Stimulated activated CD8-positive, alpha-beta memory T cell treated with anti-CD3 and anti-CD28 coated beads, Interleukin-15, amount 100 ng/mL, for 24 hours (primary cell): ENCODE data around the gene OR2Z1.
"Not testable (repeated sequence)": the region's sequence is repeated elsewhere in the genome, so short reads cannot be mapped to it uniquely, and the experiment has no call there.

ENCODE experiments used
- DNase-seq: peaks from one replicate; pipeline ENCODE4 v3.0.0-alpha.2; 2020; ENCODE audit warnings: low read depth

The OR2Z1 gene

DNA sequence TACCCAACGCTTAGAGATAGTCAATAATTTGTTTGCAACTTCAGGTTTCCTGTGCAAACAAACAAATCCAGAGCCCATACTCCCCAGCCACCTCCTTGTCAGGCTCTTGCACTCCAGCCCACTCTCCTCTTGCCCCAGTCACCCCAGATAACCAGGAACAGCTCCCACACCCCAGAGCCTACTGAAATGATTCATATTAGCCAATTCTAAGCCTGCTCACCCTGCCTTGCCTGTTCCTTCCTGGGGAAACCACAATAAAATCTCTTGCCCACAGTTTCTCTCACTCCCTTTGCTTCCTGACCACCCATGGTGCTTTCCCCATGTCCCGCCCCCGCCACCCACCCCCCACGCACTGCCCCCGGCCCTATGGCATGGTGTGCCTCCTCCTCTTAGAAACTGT is 19.1 kb upstream of the OR2Z1 start:
- DNase-seq: no peak

DNA sequence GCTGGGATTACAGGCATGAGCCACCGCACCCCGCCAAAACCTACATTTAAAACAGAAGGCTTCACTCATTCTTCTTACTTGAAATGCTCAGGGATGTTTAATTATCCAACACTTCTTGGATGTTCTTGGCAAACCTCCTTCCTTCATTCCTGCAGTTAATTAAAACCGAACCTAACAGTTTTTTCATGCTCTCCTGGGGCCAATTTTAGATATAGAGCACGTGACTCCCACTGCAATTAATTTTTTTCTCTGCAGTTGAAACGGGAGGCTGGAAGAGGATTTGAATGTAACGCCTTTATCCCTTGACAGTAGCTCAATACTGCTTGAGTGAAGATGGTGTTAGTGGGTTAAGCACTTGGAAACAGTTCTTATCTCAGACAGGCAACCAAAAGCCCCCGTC is 18.2 kb upstream of the OR2Z1 start:
- no peak for DNase-seq

DNA sequence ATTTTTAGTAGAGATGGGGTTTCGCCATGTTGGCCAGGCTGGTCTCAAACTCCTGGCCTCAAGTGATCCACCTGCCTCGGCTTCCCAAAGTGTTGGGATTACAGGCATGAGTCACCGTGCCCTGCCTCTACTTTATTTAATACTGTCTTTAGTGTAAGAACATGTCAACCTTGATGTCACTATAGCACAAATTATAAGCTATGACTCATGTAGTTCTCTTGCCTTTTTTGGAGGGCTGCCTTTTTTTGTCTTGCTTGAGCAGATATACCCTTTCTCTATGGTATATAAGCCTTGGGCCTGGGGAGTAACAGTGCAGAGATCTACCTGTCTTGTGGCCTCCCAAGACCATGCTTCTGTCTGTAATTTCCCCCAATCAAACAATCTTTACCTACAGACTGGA is 16.1 kb upstream of the OR2Z1 start:
- DNase-seq: not testable (repeated sequence)

DNA sequence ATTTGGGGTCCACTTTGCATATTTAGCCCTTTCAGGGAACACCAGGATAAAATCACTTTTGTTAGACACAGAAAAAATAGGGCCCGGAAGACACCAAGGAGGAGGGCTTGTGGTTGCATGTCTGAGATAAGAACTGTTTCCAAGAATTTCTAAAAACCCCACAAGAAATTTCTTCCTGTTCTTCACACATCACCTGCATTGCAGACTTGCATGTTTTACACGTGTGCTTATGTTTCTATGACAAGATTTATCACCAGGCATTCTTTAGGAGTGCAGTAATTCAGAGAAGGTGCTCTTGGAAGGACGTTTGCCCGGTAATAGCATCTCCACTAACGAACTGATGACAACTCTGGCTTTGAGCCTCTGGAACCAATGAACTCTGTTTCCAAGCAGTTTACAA is 15.7 kb upstream of the OR2Z1 start:
- no peak for DNase-seq

DNA sequence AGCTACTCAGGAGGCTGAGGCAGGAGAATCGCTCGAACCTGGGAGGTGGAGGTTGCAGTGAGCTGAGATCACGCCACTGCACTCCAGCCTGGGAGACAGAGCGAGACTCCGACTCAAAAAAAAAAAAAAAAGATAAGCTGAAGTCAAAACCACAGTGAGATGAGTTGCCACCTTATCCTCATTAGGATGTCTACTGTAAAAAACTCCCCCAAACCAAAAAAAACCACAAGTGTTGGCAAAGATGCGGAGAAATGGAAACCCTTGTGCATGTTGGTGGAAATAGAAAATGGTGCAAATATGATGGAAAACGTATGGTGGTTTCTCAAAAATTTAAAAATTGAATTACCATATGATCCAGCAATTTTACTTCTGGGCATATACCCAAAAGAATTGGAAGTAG is 11.1 kb upstream of the OR2Z1 start:
- DNase-seq: not testable (repeated sequence)

DNA sequence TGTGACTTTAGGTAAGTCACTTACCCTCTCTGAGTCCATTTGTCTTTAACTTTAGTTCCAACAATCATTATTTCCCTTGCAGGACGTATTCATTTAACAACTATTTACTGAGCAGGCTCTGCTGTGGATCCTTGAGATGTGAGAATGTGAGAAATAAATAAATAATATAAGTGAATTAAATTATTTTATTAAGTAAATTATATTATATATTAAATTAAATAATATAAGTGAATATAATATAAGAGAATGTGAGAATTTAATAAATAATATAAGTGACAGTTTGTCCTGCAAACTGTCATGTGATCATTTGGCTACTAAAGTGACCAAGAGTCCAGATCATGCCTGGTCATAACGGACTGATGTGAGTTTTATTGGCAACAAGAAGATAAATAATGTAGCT is 598 bp downstream of the OR2Z1 start:
- no peak for DNase-seq

DNA sequence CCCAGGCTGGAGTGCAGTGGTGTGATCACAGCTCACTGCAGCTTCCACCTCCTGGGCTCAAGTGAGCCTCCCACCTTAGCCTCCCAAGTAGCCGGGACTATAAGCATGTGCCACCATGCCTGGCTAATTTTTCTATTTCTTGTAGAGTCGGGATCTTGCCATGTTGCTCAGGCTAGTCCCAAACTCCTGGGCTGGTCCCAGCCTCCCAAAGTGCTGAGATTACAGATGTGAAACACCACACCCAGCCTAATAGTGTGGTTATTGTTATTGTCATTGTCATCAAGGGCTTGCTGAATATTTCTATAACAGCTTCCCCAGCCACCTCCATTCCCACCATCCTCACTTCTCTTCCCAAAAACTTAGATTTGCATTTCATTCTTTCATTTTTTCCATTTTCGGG is 2.8 kb downstream of the OR2Z1 start:
- no peak for DNase-seq

DNA sequence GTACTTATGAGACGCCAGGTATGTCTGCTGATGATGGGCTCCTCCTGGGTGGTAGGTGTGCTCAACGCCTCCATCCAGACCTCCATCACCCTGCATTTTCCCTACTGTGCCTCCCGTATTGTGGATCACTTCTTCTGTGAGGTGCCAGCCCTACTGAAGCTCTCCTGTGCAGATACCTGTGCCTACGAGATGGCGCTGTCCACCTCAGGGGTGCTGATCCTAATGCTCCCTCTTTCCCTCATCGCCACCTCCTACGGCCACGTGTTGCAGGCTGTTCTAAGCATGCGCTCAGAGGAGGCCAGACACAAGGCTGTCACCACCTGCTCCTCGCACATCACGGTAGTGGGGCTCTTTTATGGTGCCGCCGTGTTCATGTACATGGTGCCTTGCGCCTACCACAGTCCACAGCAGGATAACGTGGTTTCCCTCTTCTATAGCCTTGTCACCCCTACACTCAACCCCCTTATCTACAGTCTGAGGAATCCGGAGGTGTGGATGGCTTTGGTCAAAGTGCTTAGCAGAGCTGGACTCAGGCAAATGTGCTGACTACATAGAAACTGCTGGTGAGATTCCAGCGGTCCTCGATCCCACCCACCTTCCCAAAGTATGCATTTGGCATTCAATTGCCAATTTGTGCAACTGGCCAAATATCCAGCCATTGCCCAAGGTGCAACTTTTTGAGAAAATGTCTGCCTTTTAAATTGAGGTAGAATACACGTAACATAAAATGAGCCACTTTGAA is 10.2 kb downstream of the OR2Z1 start:
- no peak for DNase-seq

DNA sequence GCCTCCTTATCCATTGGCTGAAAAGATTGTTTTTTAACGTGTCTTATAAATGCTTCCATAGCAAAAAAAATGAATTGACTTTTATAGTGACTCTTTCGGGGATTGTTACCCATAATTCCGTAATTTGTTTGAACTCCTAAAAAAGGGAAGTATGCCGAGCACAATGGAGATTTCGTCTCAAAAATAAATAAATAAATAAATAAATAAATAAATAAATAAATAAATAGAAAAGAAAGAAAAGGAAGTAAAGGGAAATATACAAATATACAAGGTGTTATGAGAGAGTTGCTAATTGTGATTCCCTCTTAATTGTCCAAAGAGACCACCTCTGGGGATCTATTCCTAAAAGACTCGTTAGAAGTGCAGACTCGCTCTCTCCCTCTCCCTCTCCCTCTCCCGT is 16.9 kb downstream of the OR2Z1 start:
- DNase-seq: no peak

DNA sequence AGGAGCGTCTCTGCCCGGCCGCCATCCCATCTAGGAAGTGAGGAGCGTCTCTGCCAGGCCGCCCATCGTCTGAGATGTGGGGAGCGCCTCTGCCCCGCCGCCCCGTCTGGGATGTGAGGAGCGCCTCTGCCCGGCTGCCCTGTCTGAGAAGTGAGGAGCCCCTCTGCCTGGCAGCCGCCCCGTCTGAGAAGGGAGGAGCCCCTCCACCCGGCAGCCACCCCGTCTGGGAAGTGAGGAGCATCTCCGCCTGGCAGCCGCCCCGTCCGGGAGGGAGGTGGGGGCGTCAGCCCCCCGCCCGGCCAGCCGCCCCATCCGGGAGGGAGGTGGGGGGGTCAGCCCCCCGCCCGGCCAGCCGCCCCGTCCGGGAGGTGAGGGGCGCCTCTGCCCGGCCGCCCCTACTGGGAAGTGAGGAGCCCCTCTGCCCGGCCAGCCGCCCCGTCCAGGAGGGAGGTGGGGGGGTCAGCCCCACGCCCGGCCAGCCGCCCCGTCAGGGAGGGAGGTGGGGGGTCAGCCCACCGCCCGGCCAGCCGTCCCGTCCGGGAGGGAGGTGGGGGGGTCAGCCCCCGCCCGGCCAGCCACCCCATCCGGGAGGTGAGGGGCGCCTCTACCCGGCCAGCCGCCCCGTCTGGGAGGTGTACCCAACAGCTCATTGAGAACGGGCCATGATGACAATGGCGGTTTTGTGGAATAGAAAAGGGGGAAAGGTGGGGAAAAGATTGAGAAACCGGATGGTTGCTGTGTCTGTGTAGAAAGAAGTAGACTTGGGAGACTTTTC is 18.0 kb downstream of the OR2Z1 start:
- DNase-seq: not testable (repeated sequence)

DNA sequence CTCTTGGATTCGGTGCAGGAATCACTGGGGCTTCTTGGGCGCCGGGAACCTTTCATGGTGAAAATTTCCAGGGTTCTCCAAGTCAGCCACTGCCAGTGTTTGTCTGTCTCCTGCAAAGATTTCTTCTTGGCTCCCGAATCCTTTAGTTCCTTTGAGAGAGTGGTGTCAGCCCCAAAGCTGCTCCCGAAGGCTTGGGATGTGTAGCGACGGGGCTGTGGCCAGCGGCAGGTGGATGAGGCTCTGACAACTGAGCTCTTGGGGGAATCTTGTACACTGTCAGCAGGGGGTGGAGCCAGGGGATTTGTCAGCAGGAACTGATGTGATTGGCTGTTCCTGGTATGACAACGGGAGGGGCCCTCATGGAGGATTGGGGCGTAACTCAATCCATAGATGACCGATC is 45.8 kb downstream of the OR2Z1 start:
- not testable (repeated sequence) for DNase-seq

DNA sequence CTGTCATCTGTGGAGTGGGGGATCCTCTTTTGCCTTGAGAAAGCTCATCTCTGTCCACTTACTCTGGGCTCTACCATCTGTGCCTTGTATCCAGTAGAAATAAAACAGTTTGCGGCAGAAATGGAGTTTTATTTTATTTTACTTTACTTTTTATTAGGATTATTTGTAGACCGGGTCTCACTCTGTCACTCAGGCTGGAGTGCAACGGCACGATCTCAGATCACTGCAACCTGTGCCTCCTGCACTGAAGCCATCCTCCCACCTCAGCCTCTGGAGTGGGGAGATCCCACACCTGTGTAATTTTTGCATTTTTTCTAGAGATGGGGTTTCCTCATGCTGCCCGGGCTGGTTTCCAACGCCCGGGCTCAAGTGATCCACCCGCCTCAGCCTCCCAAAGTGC is 47.8 kb downstream of the OR2Z1 start:
- DNase-seq: not testable (repeated sequence)

DNA sequence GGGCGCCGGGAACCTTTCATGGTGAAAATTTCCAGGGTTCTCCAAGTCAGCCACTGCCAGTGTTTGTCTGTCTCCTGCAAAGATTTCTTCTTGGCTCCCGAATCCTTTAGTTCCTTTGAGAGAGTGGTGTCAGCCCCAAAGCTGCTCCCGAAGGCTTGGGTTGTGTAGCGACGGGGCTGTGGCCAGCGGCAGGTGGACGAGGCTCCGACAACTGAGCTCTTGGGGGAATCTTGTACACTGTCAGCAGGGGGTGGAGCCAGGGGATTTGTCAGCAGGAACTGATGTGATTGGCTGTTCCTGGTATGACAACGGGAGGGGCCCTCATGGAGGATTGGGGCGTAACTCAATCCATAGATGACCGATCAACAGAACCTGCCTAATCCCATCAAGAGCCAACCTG is 52.2 kb downstream of the OR2Z1 start:
- not testable (repeated sequence) for DNase-seq
